HG03139 (cell line): ENCODE results near the gene GPATCH4.
"Not testable (repeated sequence)": the region's sequence is repeated elsewhere in the genome, so short reads cannot be mapped to it uniquely, and the experiment has no call there.

Source experiments
- ATAC-seq: cut with Tn5 transposase; IDR thresholded peaks from one replicate; pipeline ENCODE4 v1.9.1; 2021; ENCODE audit not compliant: unreplicated experiment

GPATCH4 gene

DNA sequence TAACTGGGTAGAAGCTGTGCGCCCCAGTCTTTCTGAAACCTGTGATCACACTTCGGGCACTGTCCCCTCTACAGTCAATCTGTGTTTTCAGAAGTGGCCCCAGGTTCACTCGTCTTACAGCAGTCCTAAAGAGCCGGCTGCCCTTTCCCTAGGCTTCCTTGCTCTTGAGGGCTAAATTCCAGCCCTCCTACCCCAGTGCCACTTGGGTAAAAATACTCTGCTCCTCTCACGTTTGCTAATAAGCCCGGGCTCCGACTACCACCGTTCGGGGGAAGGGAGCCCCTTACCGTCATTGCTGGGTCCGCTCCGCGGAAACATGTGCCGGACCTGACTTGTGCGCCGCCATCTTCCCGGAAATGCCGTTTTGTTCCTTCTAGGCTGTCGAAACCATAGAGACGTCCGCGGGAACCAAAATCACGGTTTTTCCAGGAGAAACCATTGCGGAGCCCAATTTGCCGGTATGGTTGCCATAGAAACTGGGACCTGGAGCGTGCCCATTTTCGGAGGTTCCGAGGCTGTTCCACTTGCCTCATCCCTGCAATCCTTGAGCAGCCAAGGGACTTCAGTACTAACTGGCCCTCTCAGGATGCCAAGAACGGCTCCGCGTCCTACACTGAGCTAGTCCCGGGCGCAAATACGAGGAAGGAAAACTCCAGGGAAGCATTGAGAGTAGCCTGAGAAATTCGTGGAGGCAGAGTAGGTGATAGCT, at the start of gene GPATCH4:
Gene GPATCH4, minus strand, starts transcription at position 358 of the 709 bp plus-strand sequence.
- ATAC-seq: peak; percentile 46

DNA sequence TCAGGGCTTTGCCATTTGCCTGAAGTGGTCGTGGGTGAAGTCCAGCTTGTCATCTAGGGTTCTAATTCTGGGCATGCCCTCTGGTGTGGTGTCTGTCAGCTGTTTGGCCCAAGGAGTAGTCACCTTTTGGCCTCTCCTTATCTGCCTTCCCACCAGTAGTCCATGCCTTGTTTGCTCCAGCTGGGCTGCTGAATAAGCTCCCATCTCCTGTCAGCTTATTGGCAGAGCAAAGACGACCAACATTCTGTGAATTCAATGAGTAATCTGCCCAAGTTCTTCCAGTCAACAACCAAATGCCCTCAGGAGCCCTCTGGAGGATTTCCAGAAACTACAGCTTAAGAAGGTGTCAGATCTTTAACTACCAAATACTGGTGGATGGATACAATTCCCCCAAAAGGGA, 47.7 kb upstream of the GPATCH4 start:
- ATAC-seq: no peak

DNA sequence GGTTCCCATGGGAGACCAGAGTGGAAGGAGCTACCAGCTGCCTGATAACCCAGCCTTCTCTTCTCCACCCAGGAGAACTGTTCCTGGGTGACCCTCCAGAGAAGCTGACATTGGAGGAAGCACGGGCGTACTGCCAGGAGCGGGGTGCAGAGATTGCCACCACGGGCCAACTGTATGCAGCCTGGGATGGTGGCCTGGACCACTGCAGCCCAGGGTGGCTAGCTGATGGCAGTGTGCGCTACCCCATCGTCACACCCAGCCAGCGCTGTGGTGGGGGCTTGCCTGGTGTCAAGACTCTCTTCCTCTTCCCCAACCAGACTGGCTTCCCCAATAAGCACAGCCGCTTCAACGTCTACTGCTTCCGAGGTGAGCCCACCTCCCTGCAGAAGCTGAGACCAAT, 47.2 kb upstream of the GPATCH4 start:
- ATAC-seq: no peak

DNA sequence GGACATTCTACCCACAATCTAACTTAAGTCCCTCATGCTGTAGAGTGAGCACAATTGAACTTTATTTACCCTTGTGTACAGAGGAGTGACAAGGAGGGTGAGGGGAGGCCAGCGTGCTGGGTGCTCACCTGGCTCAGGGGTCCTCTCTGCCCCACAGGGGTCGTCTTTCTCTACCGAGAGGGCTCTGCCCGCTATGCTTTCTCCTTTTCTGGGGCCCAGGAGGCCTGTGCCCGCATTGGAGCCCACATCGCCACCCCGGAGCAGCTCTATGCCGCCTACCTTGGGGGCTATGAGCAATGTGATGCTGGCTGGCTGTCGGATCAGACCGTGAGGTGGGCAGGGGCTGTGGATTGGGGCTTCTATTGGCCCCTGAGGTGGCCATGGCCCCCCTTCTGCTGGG, 46.1 kb upstream of the GPATCH4 start:
- no peak for ATAC-seq

DNA sequence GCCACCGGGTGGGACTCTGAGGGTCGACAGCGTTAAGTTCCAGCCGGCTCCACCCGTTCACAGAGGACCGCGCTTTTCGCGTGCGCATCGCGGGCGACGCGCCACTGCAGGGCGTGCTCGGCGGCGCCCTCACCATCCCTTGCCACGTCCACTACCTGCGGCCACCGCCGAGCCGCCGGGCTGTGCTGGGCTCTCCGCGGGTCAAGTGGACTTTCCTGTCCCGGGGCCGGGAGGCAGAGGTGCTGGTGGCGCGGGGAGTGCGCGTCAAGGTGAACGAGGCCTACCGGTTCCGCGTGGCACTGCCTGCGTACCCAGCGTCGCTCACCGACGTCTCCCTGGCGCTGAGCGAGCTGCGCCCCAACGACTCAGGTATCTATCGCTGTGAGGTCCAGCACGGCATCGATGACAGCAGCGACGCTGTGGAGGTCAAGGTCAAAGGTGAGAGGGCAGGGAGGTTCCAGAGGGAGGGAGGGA, 45.5 kb upstream of the GPATCH4 start:
- ATAC-seq: no peak

DNA sequence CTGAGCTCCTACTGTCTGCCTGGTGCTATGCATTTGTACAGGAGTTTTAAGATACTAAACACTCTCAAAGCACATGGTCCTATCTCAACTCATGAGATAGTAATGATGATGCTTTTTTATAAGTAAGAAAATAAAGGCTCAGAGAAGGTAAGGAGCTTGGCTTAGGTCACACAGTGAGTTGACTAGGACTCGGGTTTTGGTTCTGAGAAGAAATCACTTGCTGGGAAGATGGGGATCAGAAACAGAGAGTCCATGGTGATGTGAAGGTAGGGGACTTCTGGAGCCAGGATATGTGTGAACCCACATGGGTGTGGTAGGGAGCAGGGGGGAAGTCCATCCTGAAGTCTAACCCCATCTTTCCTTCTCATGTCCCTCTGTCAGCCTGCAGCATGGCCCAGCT, 44.4 kb upstream of the GPATCH4 start:
- ATAC-seq: no peak

GRCh38 chr1:156645056-156645455, 43.8 kb upstream of the GPATCH4 start:
- ATAC-seq: no peak

DNA sequence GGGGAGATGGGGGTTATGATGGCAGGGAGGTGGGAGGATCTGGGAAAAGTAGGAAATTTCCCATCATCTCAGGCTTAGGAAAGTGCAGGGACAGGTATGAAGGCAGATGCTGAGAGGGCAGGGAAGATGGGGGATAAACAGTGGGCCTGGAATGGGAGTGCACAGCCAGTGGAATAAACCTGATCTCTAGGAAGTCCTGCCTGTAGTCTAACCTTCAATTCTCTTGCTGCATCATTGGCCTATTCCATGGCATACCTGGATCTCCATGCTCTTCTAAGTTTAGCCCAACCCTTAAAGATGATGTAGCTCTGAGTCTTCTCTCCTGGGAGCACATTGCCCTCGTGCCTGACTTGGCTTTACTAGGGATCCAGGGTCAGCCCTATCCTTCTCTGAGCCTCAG, 43.4 kb upstream of the GPATCH4 start:
- no peak for ATAC-seq

GRCh38 chr1:156644146-156644545, 42.9 kb upstream of the GPATCH4 start:
- ATAC-seq: no peak

- ATAC-seq: no peak
Observed at GRCh38 chr1:156643778-156644092, 42.5 kb upstream of the GPATCH4 start.

- ATAC-seq: no peak
Observed at GRCh38 chr1:156643049-156643777, 41.9 kb upstream of the GPATCH4 start.

DNA sequence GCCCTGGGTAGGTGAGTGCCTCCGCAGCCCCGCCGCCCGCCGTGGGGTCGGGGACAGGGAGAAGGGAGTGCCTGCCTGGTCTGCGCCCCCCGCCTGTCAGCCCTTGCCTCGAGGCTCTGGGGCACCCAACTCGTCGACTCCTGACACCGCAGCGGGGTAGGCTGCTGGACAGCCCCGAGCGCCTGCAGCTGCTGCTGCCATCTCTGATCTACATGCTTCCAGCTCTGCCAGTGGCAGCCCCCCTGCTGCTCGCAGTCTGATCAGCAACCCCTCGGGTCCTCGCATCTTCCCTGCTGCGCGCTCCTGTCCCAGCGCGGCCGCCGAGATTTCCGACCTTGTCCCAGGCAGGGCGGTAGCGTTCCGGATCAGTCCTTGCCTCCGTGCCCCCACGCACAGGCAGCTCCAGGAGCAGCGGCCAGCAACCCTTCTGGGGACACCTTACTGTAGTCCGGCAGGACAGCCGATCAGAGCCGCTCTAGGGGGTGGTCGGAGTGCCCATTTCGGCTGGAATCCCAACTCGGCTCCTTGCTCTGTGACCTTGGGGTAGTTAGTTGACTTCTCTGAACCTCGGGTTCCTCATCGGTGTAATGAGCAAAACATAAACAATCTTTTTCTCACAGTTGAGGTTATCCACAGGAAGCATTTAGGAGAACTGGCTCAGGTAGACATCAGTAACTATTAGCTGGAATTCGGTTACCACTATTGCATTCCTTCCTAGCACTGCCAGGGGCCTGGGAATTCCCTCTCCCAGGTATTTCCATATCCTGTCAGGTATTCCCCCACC, 41.2 kb upstream of the GPATCH4 start:
- ATAC-seq: no peak

- no peak for ATAC-seq
Observed at GRCh38 chr1:156641761-156642264, 40.5 kb upstream of the GPATCH4 start, which contains the start of gene BCAN. Gene BCAN, plus strand, starts transcription at chr1:156642117. Its CDS starts 3,938 bp downstream, at chr1:156646055.

GRCh38 chr1:156640842-156641706, 39.8 kb upstream of the GPATCH4 start:
- ATAC-seq: no peak

- ATAC-seq: no peak
Observed at GRCh38 chr1:156639601-156640101, 38.4 kb upstream of the GPATCH4 start.

- no peak for ATAC-seq
Observed at GRCh38 chr1:156638189-156638985, 37.1 kb upstream of the GPATCH4 start.

- no peak for ATAC-seq
Observed at GRCh38 chr1:156632355-156632754, 31.1 kb upstream of the GPATCH4 start.

- not testable (repeated sequence) for ATAC-seq
Observed at GRCh38 chr1:156631152-156631551, 29.9 kb upstream of the GPATCH4 start.

DNA sequence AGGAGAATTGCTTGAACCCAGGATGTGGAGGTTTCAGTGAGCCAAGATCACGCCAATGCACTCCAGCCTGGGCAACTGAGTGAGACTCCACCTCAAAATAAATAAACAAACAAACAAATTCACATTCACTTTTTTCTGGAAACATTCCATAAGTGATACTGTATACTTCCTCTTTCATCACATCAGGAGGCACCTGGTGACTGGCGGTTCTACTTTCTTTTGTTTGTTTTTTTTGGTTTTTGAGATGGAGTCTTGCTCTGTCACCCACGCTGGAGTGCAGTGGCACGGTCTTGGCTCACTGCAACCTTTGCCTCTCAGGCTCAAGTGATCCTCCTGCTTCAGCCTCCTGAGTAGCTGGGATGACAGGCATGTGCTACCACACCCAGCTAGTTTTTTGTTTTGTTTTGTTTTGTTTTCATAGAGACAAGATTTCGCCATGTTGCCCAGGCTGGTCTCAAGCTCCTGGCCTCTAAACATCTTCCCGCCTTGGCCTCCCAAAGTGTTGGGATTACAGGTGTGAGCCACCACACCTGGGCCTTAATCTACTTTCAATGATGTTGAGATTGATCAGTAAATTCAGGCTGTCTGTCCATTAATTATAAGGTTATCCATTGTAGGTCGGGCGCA, 28.7 kb upstream of the GPATCH4 start:
- no peak for ATAC-seq
